ENCODE data around the gene SPATA20.
A peak's percentile ranks its signal among the peaks of the same experiment; 100 is the strongest.

Gene SPATA20

DNA sequence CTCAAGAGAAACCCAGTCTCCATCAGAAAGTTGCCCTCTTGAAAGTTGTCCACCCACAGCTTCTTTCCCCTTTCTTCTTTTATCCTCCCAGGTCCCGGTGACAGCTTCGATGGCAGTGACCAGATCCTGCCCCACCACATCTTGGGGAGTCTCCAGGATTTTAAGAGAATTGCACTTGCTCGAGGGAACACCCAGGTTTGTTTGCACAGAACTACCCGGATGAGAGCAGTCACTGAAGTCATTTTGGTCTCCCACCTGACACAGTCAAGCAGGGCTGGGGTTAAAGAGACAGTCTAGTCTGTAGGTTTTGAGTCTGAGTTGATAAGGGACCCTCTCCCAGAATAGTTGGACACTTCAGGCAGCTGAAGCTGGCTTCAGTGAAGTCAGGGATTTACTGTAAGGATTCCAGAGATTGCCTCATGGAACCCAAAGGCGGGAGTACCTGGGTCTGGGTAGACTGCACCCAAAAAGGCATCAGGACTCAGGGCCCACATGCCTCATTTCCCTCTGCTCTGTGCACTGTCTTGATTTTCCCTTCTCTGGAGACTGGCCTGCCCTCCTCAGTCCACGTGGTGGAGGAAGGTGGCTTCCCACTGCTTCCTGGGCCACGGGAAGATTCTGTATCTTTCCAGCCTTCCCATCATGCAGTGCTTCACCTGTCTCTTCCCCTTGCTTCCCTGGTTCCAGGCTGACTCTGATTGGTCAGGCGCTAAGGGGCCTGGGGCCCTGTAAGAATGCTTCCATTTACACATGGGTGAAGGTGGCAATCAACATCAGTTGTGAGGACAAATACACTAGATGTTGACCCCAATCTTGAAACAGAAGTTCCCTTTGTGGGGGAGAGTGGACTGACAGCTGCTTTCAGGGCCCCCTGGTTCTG, 29.2 kb upstream of the SPATA20 start (continued):
- TF ChIP-seq ZNF280D (tag by site-specific recombination; IDR thresholded peaks at IDR 0.05), result no peak
- no peak for TF ChIP-seq ZNF501 (tag by site-specific recombination; IDR thresholded peaks at IDR 0.05)
- TF ChIP-seq ZNF202 (tag by site-specific recombination; IDR thresholded peaks at IDR 0.05; ENCODE audit: borderline replicate concordance), result no peak
- TF ChIP-seq YY1 (tag by site-specific recombination; IDR thresholded peaks at IDR 0.05), result no peak
- TF ChIP-seq, protein P1, sequence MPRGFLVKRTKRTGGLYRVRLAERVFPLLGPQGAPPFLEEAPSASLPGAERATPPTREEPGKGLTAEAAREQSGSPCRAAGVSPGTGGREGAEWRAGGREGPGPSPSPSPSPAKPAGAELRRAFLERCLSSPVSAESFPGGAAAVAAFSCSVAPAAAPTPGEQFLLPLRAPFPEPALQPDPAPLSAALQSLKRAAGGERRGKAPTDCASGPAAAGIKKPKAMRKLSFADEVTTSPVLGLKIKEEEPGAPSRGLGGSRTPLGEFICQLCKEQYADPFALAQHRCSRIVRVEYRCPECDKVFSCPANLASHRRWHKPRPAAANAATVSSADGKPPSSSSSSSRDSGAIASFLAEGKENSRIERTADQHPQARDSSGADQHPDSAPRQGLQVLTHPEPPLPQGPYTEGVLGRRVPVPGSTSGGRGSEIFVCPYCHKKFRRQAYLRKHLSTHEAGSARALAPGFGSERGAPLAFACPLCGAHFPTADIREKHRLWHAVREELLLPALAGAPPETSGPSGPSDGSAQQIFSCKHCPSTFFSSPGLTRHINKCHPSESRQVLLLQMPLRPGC (tag by site-specific recombination; IDR thresholded peaks at IDR 0.05), result no peak
- no peak for TF ChIP-seq ZNF211 (tag by site-specific recombination; IDR thresholded peaks at IDR 0.05; ENCODE audit: low read depth)
- TF ChIP-seq KLF16 (tag by site-specific recombination; IDR thresholded peaks at IDR 0.05), result no peak
- TF ChIP-seq ZNF544 (tag by site-specific recombination; IDR thresholded peaks at IDR 0.05), result no peak
- TF ChIP-seq ZNF112 (tag by site-specific recombination; IDR thresholded peaks at IDR 0.05), result no peak
- no peak for TF ChIP-seq HOXC10 (CRISPR knock-in tag; IDR thresholded peaks at IDR 0.05)
- no peak for TF ChIP-seq ZBTB1 (tag by site-specific recombination; IDR thresholded peaks at IDR 0.05)

GRCh38 chr17:50518384-50519023, 28.5 kb upstream of the SPATA20 start:
- H3K9me3 ChIP-seq (ENCODE audit: control insufficient read depth, insufficient read depth, low read depth, low read length), result no peaks in the 10 kb centered on the region
- CTCF ChIA-PET, result interaction anchor here (0.6 to 2.0 kb wide), 3 partner anchors 107 to 459 kb away, joined by 3 to 6 read pairs (median 5); no protein-coding TSS in a partner anchor
- H3K4me1 ChIP-seq (ENCODE audit: control insufficient read depth, insufficient read depth, low read length), result no peaks in the 10 kb centered on the region
- no peak overlapping the region for H3K4me3 ChIP-seq (ENCODE audit: low read depth, low read length)
- TF ChIP-seq, protein P2, sequence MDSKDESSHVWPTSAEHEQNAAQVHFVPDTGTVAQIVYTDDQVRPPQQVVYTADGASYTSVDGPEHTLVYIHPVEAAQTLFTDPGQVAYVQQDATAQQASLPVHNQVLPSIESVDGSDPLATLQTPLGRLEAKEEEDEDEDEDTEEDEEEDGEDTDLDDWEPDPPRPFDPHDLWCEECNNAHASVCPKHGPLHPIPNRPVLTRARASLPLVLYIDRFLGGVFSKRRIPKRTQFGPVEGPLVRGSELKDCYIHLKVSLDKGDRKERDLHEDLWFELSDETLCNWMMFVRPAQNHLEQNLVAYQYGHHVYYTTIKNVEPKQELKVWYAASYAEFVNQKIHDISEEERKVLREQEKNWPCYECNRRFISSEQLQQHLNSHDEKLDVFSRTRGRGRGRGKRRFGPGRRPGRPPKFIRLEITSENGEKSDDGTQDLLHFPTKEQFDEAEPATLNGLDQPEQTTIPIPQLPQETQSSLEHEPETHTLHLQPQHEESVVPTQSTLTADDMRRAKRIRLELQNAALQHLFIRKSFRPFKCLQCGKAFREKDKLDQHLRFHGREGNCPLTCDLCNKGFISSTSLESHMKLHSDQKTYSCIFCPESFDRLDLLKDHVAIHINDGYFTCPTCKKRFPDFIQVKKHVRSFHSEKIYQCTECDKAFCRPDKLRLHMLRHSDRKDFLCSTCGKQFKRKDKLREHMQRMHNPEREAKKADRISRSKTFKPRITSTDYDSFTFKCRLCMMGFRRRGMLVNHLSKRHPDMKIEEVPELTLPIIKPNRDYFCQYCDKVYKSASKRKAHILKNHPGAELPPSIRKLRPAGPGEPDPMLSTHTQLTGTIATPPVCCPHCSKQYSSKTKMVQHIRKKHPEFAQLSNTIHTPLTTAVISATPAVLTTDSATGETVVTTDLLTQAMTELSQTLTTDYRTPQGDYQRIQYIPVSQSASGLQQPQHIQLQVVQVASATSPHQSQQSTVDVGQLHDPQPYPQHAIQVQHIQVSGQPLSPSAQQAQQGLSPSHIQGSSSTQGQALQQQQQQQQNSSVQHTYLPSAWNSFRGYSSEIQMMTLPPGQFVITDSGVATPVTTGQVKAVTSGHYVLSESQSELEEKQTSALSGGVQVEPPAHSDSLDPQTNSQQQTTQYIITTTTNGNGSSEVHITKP (tag by site-specific recombination; IDR thresholded peaks at IDR 0.05), result no peak
- TF ChIP-seq, protein P3, sequence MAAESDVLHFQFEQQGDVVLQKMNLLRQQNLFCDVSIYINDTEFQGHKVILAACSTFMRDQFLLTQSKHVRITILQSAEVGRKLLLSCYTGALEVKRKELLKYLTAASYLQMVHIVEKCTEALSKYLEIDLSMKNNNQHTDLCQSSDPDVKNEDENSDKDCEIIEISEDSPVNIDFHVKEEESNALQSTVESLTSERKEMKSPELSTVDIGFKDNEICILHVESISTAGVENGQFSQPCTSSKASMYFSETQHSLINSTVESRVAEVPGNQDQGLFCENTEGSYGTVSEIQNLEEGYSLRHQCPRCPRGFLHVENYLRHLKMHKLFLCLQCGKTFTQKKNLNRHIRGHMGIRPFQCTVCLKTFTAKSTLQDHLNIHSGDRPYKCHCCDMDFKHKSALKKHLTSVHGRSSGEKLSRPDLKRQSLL (tag by site-specific recombination; IDR thresholded peaks at IDR 0.05), result no peak
- TF ChIP-seq ZIC2 (tag by site-specific recombination; IDR thresholded peaks at IDR 0.05), result peak; percentile 49
- TF ChIP-seq ZNF157 (tag by site-specific recombination; IDR thresholded peaks at IDR 0.05), result no peak
- no peak for TF ChIP-seq SETDB1 (IDR thresholded peaks at IDR 0.05; ENCODE audit: insufficient read length, low read length)
- H3K27ac ChIP-seq (ENCODE audit: extremely low read depth, low read depth, low read length), result no peak overlapping the region
- POLR2A ChIA-PET, result interaction anchor here (1.1 kb wide), 1 partner anchor 9 kb away, joined by 3 read pairs; no protein-coding TSS in a partner anchor
- H3K36me3 ChIP-seq (ENCODE audit: control insufficient read depth in 2 of 2, insufficient read depth in 1 of 2, low read length in 2 of 2), result no peaks in the 10 kb centered on the region

Data from HEK293 (cell line).